Tibial artery (tissue), 4 donors: ENCODE results near the gene RBMS3.

Experiments
- DNase-seq, 2 donors: peaks; one replicate each; pipeline ENCODE4 v3.0.0-alpha.2; 2019
- H3K27ac ChIP-seq, 2 donors: fragments of 200-600 bp; sonication (generic) in 1 of 2; 1 replicate in 1 of 2; 2 replicates in 1 of 2; pipeline ENCODE4 v1.5.1; 2018 to 2019; ENCODE audit warnings: mild to moderate bottlenecking in 1 of 2
- H3K27me3 ChIP-seq, 2 donors: fragments of 200-600 bp; sonication (generic) in 1 of 2; one replicate each; pipeline versions ENCODE4 v1.5.1 to v1.6.0; 2016 to 2019
- H3K36me3 ChIP-seq, 3 donors: fragments of 200-600 bp; sonication (generic) in 2 of 3; one replicate each; pipeline ENCODE4 v1.5.1; 2016 to 2019; ENCODE audit warnings: mild to moderate bottlenecking in 2 of 3
- H3K4me1 ChIP-seq, 4 donors: fragments of 200-600 bp; sonication (generic) in 2 of 4; 1 replicate in 3 of 4; 2 replicates in 1 of 4; pipeline ENCODE4 v1.5.1; 2016 to 2019
- H3K4me3 ChIP-seq, 2 donors: fragments of 200-600 bp; sonication (generic) in 1 of 2; 1 replicate in 1 of 2; 2 replicates in 1 of 2; pipeline ENCODE4 v1.5.1; 2018 to 2019; ENCODE audit warnings: mild to moderate bottlenecking in 2 of 2
- H3K9me3 ChIP-seq, 3 donors: fragments of 200-600 bp; sonication (generic) in 1 of 3; one replicate each; pipeline ENCODE4 v1.5.1; 2016 to 2019
- CTCF ChIP-seq, 2 experiments: fragments of 200-600 bp in 1 of 2; fragments of 450-650 bp in 1 of 2; IDR thresholded peaks; one replicate each; pipeline ENCODE4 v1.5.1; 2017 to 2019; ENCODE audit warnings: antibody characterized with exemption in 2 of 2, mild to moderate bottlenecking in 1 of 2, moderate library complexity in 1 of 2
- intact Hi-C: fragments of 100-400 bp; cut with DNase I; formaldehyde crosslinking; loops from one replicate; pipeline ENCODE4 v1.15.0; 2023; ENCODE audit warnings: low total_unique reads

Gene RBMS3

GRCh38 chr3:29249829-29250345 is 31.0 kb upstream of the RBMS3 start:
- no peak overlapping the region for H3K27ac ChIP-seq
- peaks cover 0 to 6% (median 0%) of the 10 kb centered on the region in 4 donors for H3K4me1 ChIP-seq
- DNase-seq = no peak
- no peaks in the 10 kb centered on the region for H3K9me3 ChIP-seq
- no peak for TF ChIP-seq CTCF (IDR thresholded peaks at IDR 0.05)
- intact Hi-C loops = no loop called here
- H3K27me3 ChIP-seq = no peaks in the 10 kb centered on the region
- no peak overlapping the region for H3K4me3 ChIP-seq
- no peaks in the 10 kb centered on the region for H3K36me3 ChIP-seq

GRCh38 chr3:29255854-29256696 is 24.8 kb upstream of the RBMS3 start:
- intact Hi-C loops = no loop called here
- H3K4me3 ChIP-seq = no peak overlapping the region

GRCh38 chr3:29258161-29258560 is 22.7 kb upstream of the RBMS3 start:
- Histone ChIP-seq H3K4me3 (no peak overlapping the region), H3K27me3 (no peaks in the 10 kb centered on the region), H3K4me1 (peaks cover 0 to under 1% (median 0%) of the 10 kb centered on the region in 4 donors), H3K27ac (no peak overlapping the region), H3K36me3 (no peaks in the 10 kb centered on the region), H3K9me3 (no peaks in the 10 kb centered on the region)
- intact Hi-C loops = no loop called here
- TF ChIP-seq CTCF (IDR thresholded peaks at IDR 0.05) = no peak
- DNase-seq = no peak

More at GRCh38 chr3:29255854-29256696, 24.8 kb upstream of the RBMS3 start:
- H3K27ac ChIP-seq = no peak overlapping the region
- TF ChIP-seq CTCF (IDR thresholded peaks at IDR 0.05) = no peak
- no peaks in the 10 kb centered on the region for H3K9me3 ChIP-seq
- H3K27me3 ChIP-seq = no peaks in the 10 kb centered on the region
- peaks cover 0 to 6% (median 0%) of the 10 kb centered on the region in 4 donors for H3K4me1 ChIP-seq
- no peaks in the 10 kb centered on the region for H3K36me3 ChIP-seq
- DNase-seq = no peak

GRCh38 chr3:29261119-29261518 is 19.8 kb upstream of the RBMS3 start:
- Histone ChIP-seq H3K4me1 (no peaks in the 10 kb centered on the region), H3K27ac (no peak overlapping the region), H3K27me3 (no peaks in the 10 kb centered on the region), H3K4me3 (no peak overlapping the region), H3K36me3 (no peaks in the 10 kb centered on the region), H3K9me3 (no peaks in the 10 kb centered on the region)
- no peak for TF ChIP-seq CTCF (IDR thresholded peaks at IDR 0.05)
- DNase-seq = no peak
- intact Hi-C loops = no loop called here

GRCh38 chr3:29263476-29263875 is 17.4 kb upstream of the RBMS3 start:
- Histone ChIP-seq H3K4me1 (no peaks in the 10 kb centered on the region), H3K36me3 (no peaks in the 10 kb centered on the region), H3K27me3 (no peaks in the 10 kb centered on the region), H3K4me3 (no peak overlapping the region), H3K27ac (no peak overlapping the region), H3K9me3 (no peaks in the 10 kb centered on the region)
- no peak for TF ChIP-seq CTCF (IDR thresholded peaks at IDR 0.05)
- DNase-seq = no peak
- intact Hi-C loops = no loop called here
